H1 (cell line): Measurements from ENCODE around the gene DACT3. TPM values are rescaled to one million over a fixed set of nuclear protein-coding genes. Genes with fewer than 3 reads are reported as not detected.

Experiments used
- CREB1 ChIP-seq: IDR thresholded peaks from 2 replicates; pipeline ENCODE4 v1.6.1; 2012; ENCODE audit warnings: inconsistent platforms
- CTCF ChIP-seq, 3 experiments: IDR thresholded peaks; 1 replicate in 2 of 3; 2 replicates in 1 of 3; pipeline versions ENCODE4 v1.5.1 to v1.6.1; 2011; ENCODE audit warnings: low read length in 3 of 3, mild to moderate bottlenecking in 3 of 3, inconsistent platforms in 2 of 3, low read depth in 1 of 3, moderate library complexity in 1 of 3; ENCODE audit not compliant: insufficient read depth in 1 of 3; ENCODE audit errors: control extremely low read depth in 1 of 3
- JUN ChIP-seq: IDR thresholded peaks from 2 replicates; pipeline ENCODE4 v1.6.1; 2011; ENCODE audit warnings: low read depth, mild to moderate bottlenecking, improper control_type of control experiment, low read length
- POU5F1 ChIP-seq: IDR thresholded peaks from 2 replicates; pipeline ENCODE4 v1.6.1; 2011; ENCODE audit warnings: low read depth, mild to moderate bottlenecking, low read length, moderate library complexity
- SIRT6 ChIP-seq: IDR thresholded peaks from one replicate; pipeline ENCODE4 v1.7.1; 2012; ENCODE audit warnings: low read length, inconsistent platforms
- SIX5 ChIP-seq: IDR thresholded peaks from 2 replicates; pipeline ENCODE4 v1.6.1; 2011; ENCODE audit warnings: mild to moderate bottlenecking, low read depth, low read length
- TAF1 ChIP-seq: IDR thresholded peaks from 2 replicates; pipeline ENCODE4 v1.6.1; 2011; ENCODE audit warnings: mild to moderate bottlenecking, low read depth, low read length
- polyA plus RNA-seq, 7 experiments: library from polyadenylated mRNA; depleted of rRNA in 3 of 7; stranded (reverse) in 5 of 7; unstranded in 2 of 7; fragments of >200 nt in 5 of 7; fragments of 200-250 nt in 2 of 7; gene quantifications; 1 replicate in 5 of 7; 2 replicates in 1 of 7; 4 replicates in 1 of 7; pipeline versions ENCODE4 v1.2.1 to v1.2.3, GENCODE V29; 2011 to 2013; ENCODE audit warnings: missing spikeins in 2 of 7, mixed read lengths in 2 of 7
- total RNA-seq: library from RNA; stranded (reverse); fragmentation: NEBNext Ultra II Directional; extraction: Animal tissue kit (Norgen Biotek cat#: 25700); gene quantifications from 2 replicates; pipeline ENCODE4 v1.2.1, GENCODE V29; 2021

Gene DACT3
- total and polyA plus RNA-seq, 2 of the 8 experiments (the other 6 are each of a cell fraction or from before 2014, with no cell fraction given): 1.8 to 2.0 TPM

GRCh38 chr19:46648060-46648960 lies 12.7 kb downstream of the DACT3 start (continued):
- TF ChIP-seq JUN (no peak), CTCF (IDR thresholded peaks at IDR 0.05; ENCODE audit: control extremely low read depth in 1 of 3, insufficient read depth in 1 of 3, low read depth in 1 of 3, low read length in 3 of 3) (no peak), SIRT6 (no peak), POU5F1 (no peak), CREB1 (no peak), SIX5 (no peak), TAF1 (no peak)
